Mesothelial cell of epicardium (in vitro differentiated cells): ENCODE data around the gene RAD51AP2. TPM values are rescaled to one million over a fixed set of nuclear protein-coding genes. Genes with fewer than 3 reads are reported as not detected.

Experiments used
- DNase-seq, 2 experiments: peaks; one replicate each; pipeline ENCODE4 v3.0.0; 2021; ENCODE audit warnings: low spot score in 2 of 2; ENCODE audit not compliant: unreplicated experiment in 2 of 2
- H3K27ac Mint-ChIP-seq: 2 replicates; pipeline ENCODE4 v1.8.0; 2021; ENCODE audit warnings: mixed read lengths
- H3K27me3 Mint-ChIP-seq: 2 replicates; pipeline ENCODE4 v1.8.0; 2021; ENCODE audit warnings: low read depth, mixed read lengths
- H3K36me3 Mint-ChIP-seq: 2 replicates; pipeline ENCODE4 v1.8.0; 2021; ENCODE audit warnings: mixed read lengths
- H3K4me1 Mint-ChIP-seq: 2 replicates; pipeline ENCODE4 v1.8.0; 2021; ENCODE audit warnings: mixed read lengths
- H3K4me3 Mint-ChIP-seq: 2 replicates; pipeline ENCODE4 v1.8.0; 2021; ENCODE audit warnings: mild to moderate bottlenecking, moderate library complexity, mixed read lengths
- H3K9me3 Mint-ChIP-seq: 2 replicates; pipeline ENCODE4 v1.8.0; 2021; ENCODE audit warnings: mixed read lengths
- CTCF ChIP-seq: fragments of 200-600 bp; sonication (generic); IDR thresholded peaks from one replicate; pipeline ENCODE4 v1.5.0; 2021; ENCODE audit warnings: antibody characterized with exemption; ENCODE audit not compliant: unreplicated experiment
- total RNA-seq: library from RNA; stranded (reverse); gene quantifications from 3 replicates; pipeline ENCODE4 v1.2.1, GENCODE V29; 2021

RAD51AP2 gene
- total RNA-seq, 1 donor from 2014 or later, result 0.16 TPM

- H3K27me3 Mint-ChIP-seq, result peaks cover 49% of the 10 kb centered on the region
- H3K27ac Mint-ChIP-seq, result no peak overlapping the region
Observed at GRCh38 chr2:17533546-17533945, 15.3 kb upstream of the RAD51AP2 start.

GRCh38 chr2:17529771-17530170 lies 11.5 kb upstream of the RAD51AP2 start:
- H3K27me3 Mint-ChIP-seq, result peaks cover 22% of the 10 kb centered on the region
- no peaks in the 10 kb centered on the region for H3K36me3 Mint-ChIP-seq
- no peaks in the 10 kb centered on the region for H3K9me3 Mint-ChIP-seq
- H3K4me1 Mint-ChIP-seq, result peaks cover 2% of the 10 kb centered on the region
- DNase-seq, result no peak
- no peak overlapping the region for H3K27ac Mint-ChIP-seq
- TF ChIP-seq CTCF, result no peak
- no peak overlapping the region for H3K4me3 Mint-ChIP-seq

More at GRCh38 chr2:17533546-17533945, 15.3 kb upstream of the RAD51AP2 start:
- no peak overlapping the region for H3K4me3 Mint-ChIP-seq
- H3K9me3 Mint-ChIP-seq, result no peaks in the 10 kb centered on the region
- H3K4me1 Mint-ChIP-seq, result no peaks in the 10 kb centered on the region
- H3K36me3 Mint-ChIP-seq, result no peaks in the 10 kb centered on the region
- TF ChIP-seq CTCF, result no peak
- no peak for DNase-seq

GRCh38 chr2:17522303-17522702 lies 4.1 kb upstream of the RAD51AP2 start:
- TF ChIP-seq CTCF, result no peak
- Mint-ChIP-seq H3K27ac (no peak overlapping the region), H3K4me3 (no peak overlapping the region), H3K27me3 (peaks cover 5% of the 10 kb centered on the region), H3K4me1 (peaks cover 10% of the 10 kb centered on the region), H3K9me3 (no peaks in the 10 kb centered on the region), H3K36me3 (no peaks in the 10 kb centered on the region)
- no peak for DNase-seq

GRCh38 chr2:17521621-17522020 lies 3.4 kb upstream of the RAD51AP2 start:
- no peak for DNase-seq
- Mint-ChIP-seq H3K27me3 (peaks cover 5% of the 10 kb centered on the region), H3K4me3 (no peak overlapping the region), H3K27ac (no peak overlapping the region), H3K9me3 (no peaks in the 10 kb centered on the region), H3K4me1 (peaks cover 11% of the 10 kb centered on the region), H3K36me3 (no peaks in the 10 kb centered on the region)
- TF ChIP-seq CTCF, result no peak

- DNase-seq, result no peak
- Mint-ChIP-seq H3K27me3 (peaks cover 5% of the 10 kb centered on the region), H3K27ac (no peak overlapping the region), H3K36me3 (no peaks in the 10 kb centered on the region), H3K9me3 (no peaks in the 10 kb centered on the region), H3K4me3 (no peak overlapping the region), H3K4me1 (peaks cover 11% of the 10 kb centered on the region)
- no peak for TF ChIP-seq CTCF
Observed at GRCh38 chr2:17520761-17521160, 2.5 kb upstream of the RAD51AP2 start.

GRCh38 chr2:17519486-17519885 lies 1.2 kb upstream of the RAD51AP2 start:
- no peak for DNase-seq
- no peak for TF ChIP-seq CTCF
- H3K27ac Mint-ChIP-seq, result no peak overlapping the region
- no peaks in the 10 kb centered on the region for H3K9me3 Mint-ChIP-seq
- peaks cover 9% of the 10 kb centered on the region for H3K4me1 Mint-ChIP-seq
- H3K27me3 Mint-ChIP-seq, result peaks cover 5% of the 10 kb centered on the region
- no peak overlapping the region for H3K4me3 Mint-ChIP-seq
- H3K36me3 Mint-ChIP-seq, result no peaks in the 10 kb centered on the region
